AG04449 (cell line): ENCODE data around the gene SLC38A8.

Experiments
- CTCF ChIA-PET: fragments of 350-600 bp; formaldehyde crosslinking; extraction: SDS; loops from one replicate; lab custom pipeline; 2021; ENCODE audit warnings: antibody characterized with exemption; lab: Yijun Ruan, JAX
- POLR2A ChIA-PET: fragments of 400-600, 350-600 bp; formaldehyde crosslinking; extraction: SDS; loops from one replicate; lab custom pipeline; 2020; ENCODE audit warnings: antibody characterized with exemption, inconsistent platforms; lab: Yijun Ruan, JAX
- DNase-seq: peaks from one replicate; pipeline ENCODE4 v3.0.0-alpha.2; 2010; ENCODE audit warnings: low read depth, low spot score
- H3K4me3 ChIP-seq: 2 replicates; pipeline ENCODE4 v1.5.1; 2011; ENCODE audit warnings: low read depth, mild to moderate bottlenecking, control low read depth, low read length
- CTCF ChIP-seq: IDR thresholded peaks from one replicate; pipeline ENCODE4 v1.5.1; 2011; ENCODE audit warnings: mild to moderate bottlenecking, moderate library complexity, low read length, control low read depth, inconsistent platforms; ENCODE audit not compliant: insufficient read depth; ENCODE audit errors: missing control alignments

Gene SLC38A8

GRCh38 chr16:84082835-84083569, 40.4 kb upstream of the SLC38A8 start:
- no peak for TF ChIP-seq CTCF
- ChIA-PET CTCF (interaction anchor here (1.1 to 14.6 kb wide), 7 partner anchors 17 to 401 kb away, joined by 3 to 295 read pairs (median 9); no protein-coding TSS in a partner anchor), POLR2A (interaction anchor here (0.6 kb wide), 1 partner anchor 9 kb away, joined by 3 read pairs; no protein-coding TSS in a partner anchor)
- H3K4me3 ChIP-seq: no peak overlapping the region
- DNase-seq: no peak

- POLR2A ChIA-PET: no interaction called here
- CTCF ChIA-PET: interaction anchor here (1.1 to 14.6 kb wide), 6 partner anchors 10 to 402 kb away, joined by 3 to 295 read pairs (median 12); partner anchors contain the start of gene TAF1C
- TF ChIP-seq CTCF: no peak
- DNase-seq: no peak
- no peak overlapping the region for H3K4me3 ChIP-seq
Measured at GRCh38 chr16:84082110-84082509, 39.5 kb upstream of the SLC38A8 start.

GRCh38 chr16:84081446-84081989, 38.9 kb upstream of the SLC38A8 start:
- CTCF ChIA-PET: interaction anchor here (1.2 to 14.6 kb wide), 6 partner anchors 9 to 124 kb away, joined by 4 to 295 read pairs (median 12); partner anchors contain the start of gene TAF1C
- no peak for DNase-seq
- no peak for TF ChIP-seq CTCF
- no peak overlapping the region for H3K4me3 ChIP-seq
- POLR2A ChIA-PET: no interaction called here

GRCh38 chr16:84080813-84081212, 38.2 kb upstream of the SLC38A8 start:
- H3K4me3 ChIP-seq: no peak overlapping the region
- ChIA-PET CTCF (interaction anchor here (1.2 to 14.6 kb wide), 6 partner anchors 9 to 123 kb away, joined by 4 to 295 read pairs (median 12); partner anchors contain the start of gene TAF1C), POLR2A (no interaction called here)
- DNase-seq: no peak
- no peak for TF ChIP-seq CTCF

- ChIA-PET CTCF (interaction anchor here (1.7 to 14.6 kb wide), 5 partner anchors 12 to 123 kb away, joined by 6 to 295 read pairs (median 13); partner anchors contain the start of gene TAF1C), POLR2A (no interaction called here)
- H3K4me3 ChIP-seq: no peak overlapping the region
- no peak for DNase-seq
- TF ChIP-seq CTCF: no peak
Measured at GRCh38 chr16:84080378-84080777, 37.8 kb upstream of the SLC38A8 start.

- no peak for TF ChIP-seq CTCF
- ChIA-PET CTCF (interaction anchor here (2.7 to 14.6 kb wide), 4 partner anchors 13 to 122 kb away, joined by 12 to 295 read pairs (median 14); partner anchors contain the start of gene TAF1C), POLR2A (no interaction called here)
- no peak overlapping the region for H3K4me3 ChIP-seq
- DNase-seq: no peak
Measured at GRCh38 chr16:84079664-84080063, 37.1 kb upstream of the SLC38A8 start.
